ENCODE data around the gene GPAT3. TPM values are rescaled to one million over a fixed set of nuclear protein-coding genes. Genes with fewer than 3 reads are reported as not detected.

Gene GPAT3
- total and polyA plus RNA-seq, 9 donors: 9.0 to 23.2 (median 14.9) TPM

GRCh38 chr4:83548151-83548905 is 12.4 kb downstream of the GPAT3 start:
- no peak for TF ChIP-seq CTCF (IDR thresholded peaks at IDR 0.05)
- TF ChIP-seq POLR2A (IDR thresholded peaks at IDR 0.05): no peak
- TF ChIP-seq EP300 (IDR thresholded peaks at IDR 0.05): no peak
- Histone ChIP-seq H3K4me1 (ENCODE audit: insufficient read depth) (no peaks in the 10 kb centered on the region), H3K4me3 (no peak overlapping the region), H3K9me3 (no peaks in the 10 kb centered on the region), H3K27me3 (no peaks in the 10 kb centered on the region), H3K36me3 (no peaks in the 10 kb centered on the region), H3K27ac (no peak overlapping the region)
- peak in 1 of 5 donors; percentile 29 for DNase-seq
- WGBS, 3 donors: 75 to 83% (median 83%) methylated on average over 7 of the region's 7 CpGs
- intact Hi-C loops (cut with DNase I): no loop called here

DNA sequence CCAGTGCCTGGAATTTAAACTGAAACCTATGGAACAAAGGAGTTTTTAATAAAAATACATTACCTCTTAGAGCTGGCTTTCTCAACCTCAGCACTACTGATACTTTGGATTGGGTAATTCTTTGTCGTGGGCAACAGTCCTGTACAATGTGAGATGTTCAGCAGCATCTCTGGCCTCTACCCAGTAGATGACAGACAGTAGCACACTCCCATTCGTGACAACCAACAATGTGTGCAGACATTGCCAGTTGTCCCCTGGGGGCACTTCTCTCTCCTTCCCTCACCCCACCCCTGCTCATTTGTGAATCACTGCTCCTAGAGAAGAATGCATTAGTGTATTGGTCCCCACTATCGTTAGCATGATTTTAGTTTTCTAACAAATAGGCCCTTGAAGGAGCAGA is 16.2 kb downstream of the GPAT3 start:
- no peaks in the 10 kb centered on the region for H3K36me3 ChIP-seq
- H3K27me3 ChIP-seq: no peaks in the 10 kb centered on the region
- DNase-seq: no peak
- no peaks in the 10 kb centered on the region for H3K4me1 ChIP-seq (ENCODE audit: insufficient read depth)
- no peaks in the 10 kb centered on the region for H3K9me3 ChIP-seq
- no peak for TF ChIP-seq CTCF (IDR thresholded peaks at IDR 0.05)
- intact Hi-C loops (cut with DNase I): no loop called here
- WGBS, 3 donors: 80 to 87% (median 86%) methylated on average over 3 of the region's 3 CpGs
- H3K4me3 ChIP-seq: no peak overlapping the region
- H3K27ac ChIP-seq: no peak overlapping the region

- H3K4me3 ChIP-seq: no peak overlapping the region
- intact Hi-C loops (cut with DNase I): no loop called here
- no peak overlapping the region for H3K27ac ChIP-seq
- no peak for DNase-seq
- H3K36me3 ChIP-seq: no peaks in the 10 kb centered on the region
- H3K27me3 ChIP-seq: no peaks in the 10 kb centered on the region
- TF ChIP-seq POLR2A (IDR thresholded peaks at IDR 0.05): no peak
- TF ChIP-seq EP300 (IDR thresholded peaks at IDR 0.05): no peak
- no peak for TF ChIP-seq CTCF (IDR thresholded peaks at IDR 0.05)
- no peaks in the 10 kb centered on the region for H3K4me1 ChIP-seq (ENCODE audit: insufficient read depth)
- 70 to 75% (median 72%) methylated on average over 2 of the region's 2 CpGs for WGBS, 3 donors
- H3K9me3 ChIP-seq: no peaks in the 10 kb centered on the region
Observed at GRCh38 chr4:83552924-83553323, 17.0 kb downstream of the GPAT3 start.

DNA sequence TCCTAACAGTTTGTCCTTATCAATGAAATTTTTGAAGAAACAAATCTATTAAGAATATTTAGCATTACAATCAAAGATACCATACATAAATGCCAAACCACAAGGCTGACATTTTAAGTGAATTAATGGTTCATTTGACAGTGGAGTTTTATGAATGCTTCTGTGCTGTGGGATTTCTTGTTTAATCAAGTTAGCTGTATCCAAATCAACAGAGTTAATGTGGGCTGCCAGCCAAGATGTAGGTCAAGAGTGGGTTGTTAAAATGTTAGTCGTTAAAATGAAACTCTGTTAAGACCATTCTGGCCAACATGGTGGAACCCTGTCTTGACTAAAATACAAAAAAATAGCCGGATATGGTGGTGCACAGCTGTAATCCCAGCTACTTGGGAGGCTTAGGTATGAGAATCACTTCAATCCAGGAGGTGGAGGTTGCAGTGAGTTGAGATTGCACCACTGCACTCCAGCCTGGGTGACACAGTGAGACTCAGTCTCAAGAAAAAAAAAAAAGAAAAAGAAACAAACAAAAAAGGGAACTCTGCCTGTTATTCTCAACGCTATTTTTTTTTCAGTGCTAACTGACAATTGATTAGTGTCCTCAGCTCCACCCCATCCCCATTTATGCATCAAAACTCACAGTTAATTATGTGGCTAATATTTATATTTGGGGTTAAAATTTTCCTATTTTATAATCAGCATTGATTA is 20.2 kb downstream of the GPAT3 start:
- no peaks in the 10 kb centered on the region for H3K27me3 ChIP-seq
- TF ChIP-seq EP300 (IDR thresholded peaks at IDR 0.05): no peak
- TF ChIP-seq POLR2A (IDR thresholded peaks at IDR 0.05): no peak
- no peak for TF ChIP-seq CTCF (IDR thresholded peaks at IDR 0.05)
- no peak overlapping the region for H3K27ac ChIP-seq
- H3K4me1 ChIP-seq (ENCODE audit: insufficient read depth): no peaks in the 10 kb centered on the region
- H3K9me3 ChIP-seq: no peaks in the 10 kb centered on the region
- intact Hi-C loops (cut with DNase I): no loop called here
- DNase-seq: no peak
- no peak overlapping the region for H3K4me3 ChIP-seq
- 60 to 64% (median 64%) methylated on average over 3 of the region's 3 CpGs for WGBS, 3 donors
- H3K36me3 ChIP-seq: no peaks in the 10 kb centered on the region
